BLaER1 (cell line): ENCODE results near the gene ARHGAP26.

Experiments
- H3K27ac ChIP-seq: shearing (Covaris generic); formaldehyde crosslinking; 2 replicates; pipeline ENCODE4 v1.8.1; 2022
- H3K27me3 ChIP-seq: shearing (Covaris generic); formaldehyde crosslinking; 2 replicates; pipeline ENCODE4 v1.8.1; 2022
- H3K36me3 ChIP-seq: shearing (Covaris generic); formaldehyde crosslinking; 2 replicates; pipeline ENCODE4 v1.8.1; 2022
- H3K4me1 ChIP-seq: shearing (Covaris generic); formaldehyde crosslinking; 2 replicates; pipeline ENCODE4 v1.8.1; 2022
- H3K4me2 ChIP-seq: shearing (Covaris generic); formaldehyde crosslinking; 2 replicates; pipeline ENCODE4 v1.8.1; 2022
- H3K4me3 ChIP-seq: shearing (Covaris generic); formaldehyde crosslinking; 2 replicates; pipeline ENCODE4 v1.8.1; 2022
- H3K9ac ChIP-seq: shearing (Covaris generic); formaldehyde crosslinking; 2 replicates; pipeline ENCODE4 v1.8.1; 2022
- H3K9me3 ChIP-seq: shearing (Covaris generic); formaldehyde crosslinking; 2 replicates; pipeline ENCODE4 v1.8.1; 2022
- H4K20me1 ChIP-seq: shearing (Covaris generic); formaldehyde crosslinking; 2 replicates; pipeline ENCODE4 v1.8.1; 2022
- Cebpa-rat ChIP-seq: shearing (Covaris generic); IDR thresholded peaks from 2 replicates; pipeline ENCODE4 v1.8.1; 2022

Gene ARHGAP26

GRCh38 chr5:143056339-143056704 lies 286.1 kb downstream of the ARHGAP26 start:
- Histone ChIP-seq H3K4me1 (no peaks in the 10 kb centered on the region), H3K9me3 (no peaks in the 10 kb centered on the region), H3K4me2 (no peak overlapping the region), H3K27ac (no peak overlapping the region), H3K27me3 (no peaks in the 10 kb centered on the region), H3K9ac (no peak overlapping the region), H3K36me3 (peaks cover 15% of the 10 kb centered on the region), H3K4me3 (no peak overlapping the region), H4K20me1 (no peaks in the 10 kb centered on the region)
- no peak for TF ChIP-seq Cebpa-rat

GRCh38 chr5:143056792-143057579 lies 286.8 kb downstream of the ARHGAP26 start:
- Histone ChIP-seq H3K27ac (no peak overlapping the region), H3K4me1 (no peaks in the 10 kb centered on the region), H4K20me1 (no peaks in the 10 kb centered on the region), H3K9ac (no peak overlapping the region), H3K4me3 (no peak overlapping the region), H3K27me3 (no peaks in the 10 kb centered on the region), H3K4me2 (no peak overlapping the region), H3K36me3 (peaks cover 15% of the 10 kb centered on the region), H3K9me3 (no peaks in the 10 kb centered on the region)
- no peak for TF ChIP-seq Cebpa-rat

GRCh38 chr5:143057580-143057999 lies 287.4 kb downstream of the ARHGAP26 start:
- no peaks in the 10 kb centered on the region for H3K9me3 ChIP-seq
- no peak for TF ChIP-seq Cebpa-rat
- H3K4me2 ChIP-seq, result no peak overlapping the region
- no peaks in the 10 kb centered on the region for H4K20me1 ChIP-seq
- peaks cover 15% of the 10 kb centered on the region for H3K36me3 ChIP-seq
- no peak overlapping the region for H3K4me3 ChIP-seq
- H3K27ac ChIP-seq, result no peak overlapping the region
- H3K9ac ChIP-seq, result no peak overlapping the region
- no peaks in the 10 kb centered on the region for H3K27me3 ChIP-seq
- H3K4me1 ChIP-seq, result no peaks in the 10 kb centered on the region

- peaks cover 18% of the 10 kb centered on the region for H3K4me1 ChIP-seq
- no peak overlapping the region for H3K4me3 ChIP-seq
- H3K27ac ChIP-seq, result no peak overlapping the region
- no peak for TF ChIP-seq Cebpa-rat
- no peaks in the 10 kb centered on the region for H3K27me3 ChIP-seq
- H4K20me1 ChIP-seq, result no peaks in the 10 kb centered on the region
- peaks cover 14% of the 10 kb centered on the region for H3K36me3 ChIP-seq
- no peak overlapping the region for H3K9ac ChIP-seq
- H3K9me3 ChIP-seq, result no peaks in the 10 kb centered on the region
- no peak overlapping the region for H3K4me2 ChIP-seq
Measured at GRCh38 chr5:143059355-143059754, 289.2 kb downstream of the ARHGAP26 start.

GRCh38 chr5:143059976-143060765 lies 290.0 kb downstream of the ARHGAP26 start:
- H3K9me3 ChIP-seq, result no peaks in the 10 kb centered on the region
- no peaks in the 10 kb centered on the region for H4K20me1 ChIP-seq
- H3K27ac ChIP-seq, result no peak overlapping the region
- TF ChIP-seq Cebpa-rat, result no peak
- peaks cover 10% of the 10 kb centered on the region; the same call in 1 of the 2 replicates for H3K36me3 ChIP-seq
- H3K9ac ChIP-seq, result no peak overlapping the region
- no peak overlapping the region for H3K4me3 ChIP-seq
- peaks cover 26% of the 10 kb centered on the region for H3K4me1 ChIP-seq
- no peaks in the 10 kb centered on the region for H3K27me3 ChIP-seq
- H3K4me2 ChIP-seq, result no peak overlapping the region

- H3K9ac ChIP-seq, result no peak overlapping the region
- no peaks in the 10 kb centered on the region for H3K27me3 ChIP-seq
- no peak overlapping the region for H3K4me3 ChIP-seq
- TF ChIP-seq Cebpa-rat, result no peak
- no peaks in the 10 kb centered on the region for H4K20me1 ChIP-seq
- H3K4me2 ChIP-seq, result no peak overlapping the region
- H3K27ac ChIP-seq, result no peak overlapping the region
- peaks cover 38% of the 10 kb centered on the region for H3K4me1 ChIP-seq
- H3K36me3 ChIP-seq, result peaks cover 10% of the 10 kb centered on the region; the same call in 1 of the 2 replicates
- H3K9me3 ChIP-seq, result no peaks in the 10 kb centered on the region
Measured at GRCh38 chr5:143061161-143061945, 291.2 kb downstream of the ARHGAP26 start.

- TF ChIP-seq Cebpa-rat, result no peak
- Histone ChIP-seq H3K4me1 (peaks cover 47% of the 10 kb centered on the region), H3K36me3 (peaks cover 10% of the 10 kb centered on the region; the same call in 1 of the 2 replicates), H3K9me3 (no peaks in the 10 kb centered on the region), H3K9ac (no peak overlapping the region), H3K27me3 (no peaks in the 10 kb centered on the region), H3K4me2 (no peak overlapping the region), H3K27ac (no peak overlapping the region), H4K20me1 (no peaks in the 10 kb centered on the region), H3K4me3 (no peak overlapping the region)
Measured at GRCh38 chr5:143062379-143062778, 292.2 kb downstream of the ARHGAP26 start.

- peaks cover 5% of the 10 kb centered on the region; the same call in 1 of the 2 replicates for H3K36me3 ChIP-seq
- no peak overlapping the region for H3K9ac ChIP-seq
- peak overlapping the region; percentile 92; the same call in 1 of the 2 replicates for H3K27ac ChIP-seq
- no peak overlapping the region for H3K4me3 ChIP-seq
- TF ChIP-seq Cebpa-rat, result no peak
- no peaks in the 10 kb centered on the region for H4K20me1 ChIP-seq
- peaks cover 57% of the 10 kb centered on the region for H3K4me1 ChIP-seq
- H3K4me2 ChIP-seq, result peak overlapping the region; percentile 88
- H3K9me3 ChIP-seq, result no peaks in the 10 kb centered on the region
- no peaks in the 10 kb centered on the region for H3K27me3 ChIP-seq
Measured at GRCh38 chr5:143063175-143063970, 293.2 kb downstream of the ARHGAP26 start.

- Histone ChIP-seq H3K4me2 (peak overlapping the region; percentile 88), H3K4me3 (peak overlapping the region; percentile 28; the same call in 1 of the 2 replicates), H3K9ac (peak overlapping the region; percentile 46; the same call in 1 of the 2 replicates), H3K27ac (peak overlapping the region; percentile 92), H3K9me3 (no peaks in the 10 kb centered on the region), H3K27me3 (no peaks in the 10 kb centered on the region), H3K4me1 (peaks cover 64% of the 10 kb centered on the region), H3K36me3 (peaks cover 5% of the 10 kb centered on the region; the same call in 1 of the 2 replicates), H4K20me1 (no peaks in the 10 kb centered on the region)
- no peak for TF ChIP-seq Cebpa-rat
Measured at GRCh38 chr5:143064218-143064641, 294.1 kb downstream of the ARHGAP26 start.
